ENCODE results near the gene BARX2.

BARX2 gene

GRCh38 chr11:129374081-129374992, 1.3 kb upstream of the BARX2 start:
- Histone ChIP-seq H2AK5ac (ENCODE audit: low read length, severe bottlenecking) (no peak overlapping the region), H2AFZ (ENCODE audit: low read depth, low read length) (no peak overlapping the region), H2BK5ac (ENCODE audit: low read depth, low read length, poor library complexity, severe bottlenecking) (no peak overlapping the region), H3K4me3 (ENCODE audit: insufficient read depth in 1 of 2, low read depth in 1 of 2, low read length in 2 of 2) (peak overlapping the region in 1 of 2 experiments; percentile 65), H3K14ac (ENCODE audit: low read length in 2 of 2) (no peak overlapping the region), H3K36me3 (ENCODE audit: control insufficient read depth in 1 of 2, insufficient read depth in 2 of 2, low read depth in 1 of 2, low read length in 2 of 2) (no peaks in the 10 kb centered on the region), H2BK120ac (ENCODE audit: low read depth, low read length) (no peak overlapping the region), H2BK15ac (ENCODE audit: low read depth, poor library complexity, severe bottlenecking) (no peak overlapping the region), H2BK12ac (ENCODE audit: low read length in 2 of 2) (no peak overlapping the region), H3K79me1 (replicated peaks; ENCODE audit: low read length, poor library complexity, severe bottlenecking) (no peaks in the 10 kb centered on the region), H3K4ac (ENCODE audit: low read depth in 1 of 2, low read length in 2 of 2) (no peak overlapping the region), H4K91ac (ENCODE audit: low read length) (no peak overlapping the region), H3K27ac (ENCODE audit: low read length, poor library complexity, severe bottlenecking) (no peak overlapping the region), H4K8ac (ENCODE audit: low read length) (no peak overlapping the region), H3K9ac (ENCODE audit: low read length) (no peak overlapping the region), H3K4me2 (ENCODE audit: low read length, poor library complexity, severe bottlenecking) (peak overlapping the region; percentile 71), H3K27me3 (ENCODE audit: control insufficient read depth in 1 of 2, insufficient read depth in 1 of 2, low read length in 2 of 2) (peaks cover 69 to 93% of the 10 kb centered on the region in 2 experiments), H3K4me1 (ENCODE audit: control insufficient read depth, insufficient read depth, low read depth, low read length) (peaks cover 24% of the 10 kb centered on the region), H3K9me3 (ENCODE audit: control insufficient read depth, low read length) (no peaks in the 10 kb centered on the region), H3K18ac (ENCODE audit: low read depth in 1 of 2, low read length in 2 of 2) (no peak overlapping the region), H3K23ac (ENCODE audit: low read length in 2 of 2) (peak overlapping the region in 1 of 2 experiments; percentile 70)
- WGBS, result 4% methylated on average over 55 of the region's 57 CpGs
- DNase-seq, result peak; percentile 11

DNA sequence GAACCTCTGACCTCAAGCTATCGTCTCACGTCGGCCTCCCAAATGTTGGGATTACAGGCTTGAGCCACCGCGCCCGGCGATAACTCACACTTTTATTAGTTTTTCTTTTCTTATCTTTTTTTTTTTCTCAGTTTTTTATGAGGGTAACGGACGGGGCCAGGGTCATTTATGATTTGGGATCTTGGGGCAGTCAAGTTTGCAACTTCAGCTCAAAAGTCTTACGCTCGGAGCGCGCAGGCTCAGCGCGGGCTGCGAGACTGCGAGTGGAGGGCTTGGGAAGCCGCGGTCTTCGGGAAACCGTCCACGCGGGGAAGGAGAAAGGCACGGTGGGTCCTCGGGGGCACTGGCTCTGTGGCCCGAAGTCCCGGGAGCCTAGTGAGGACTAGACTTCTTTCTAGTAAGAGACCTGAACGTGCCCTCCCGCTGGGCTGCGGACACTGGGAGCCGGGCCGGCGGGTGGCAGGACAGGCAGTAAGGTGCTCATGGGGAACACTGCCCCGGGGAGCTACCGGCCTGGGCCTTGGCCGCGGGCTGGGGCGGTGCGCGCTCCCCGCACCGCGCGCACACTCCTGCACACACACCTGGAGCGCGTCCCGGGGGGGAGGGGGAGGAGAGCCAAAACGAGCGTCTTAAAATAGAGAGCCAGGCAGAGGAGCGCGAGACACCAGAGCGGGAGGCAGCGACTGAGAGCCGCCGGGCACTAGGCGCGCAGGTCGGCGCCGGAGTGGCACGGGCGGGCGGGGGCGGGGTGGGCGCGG, 476 bp upstream of the BARX2 start:
- Histone ChIP-seq H2BK12ac (ENCODE audit: low read length in 2 of 2) (no peak overlapping the region), H3K36me3 (ENCODE audit: control insufficient read depth in 1 of 2, insufficient read depth in 2 of 2, low read depth in 1 of 2, low read length in 2 of 2) (no peaks in the 10 kb centered on the region), H2BK5ac (ENCODE audit: low read depth, low read length, poor library complexity, severe bottlenecking) (no peak overlapping the region), H3K4ac (ENCODE audit: low read depth in 1 of 2, low read length in 2 of 2) (no peak overlapping the region), H3K9ac (ENCODE audit: low read length) (no peak overlapping the region), H3K9me3 (ENCODE audit: control insufficient read depth, low read length) (no peaks in the 10 kb centered on the region), H3K18ac (ENCODE audit: low read depth in 1 of 2, low read length in 2 of 2) (no peak overlapping the region), H3K79me1 (replicated peaks; ENCODE audit: low read length, poor library complexity, severe bottlenecking) (no peaks in the 10 kb centered on the region), H3K4me2 (ENCODE audit: low read length, poor library complexity, severe bottlenecking) (peak overlapping the region; percentile 75), H2AK5ac (ENCODE audit: low read length, severe bottlenecking) (no peak overlapping the region), H4K91ac (ENCODE audit: low read length) (no peak overlapping the region), H3K27me3 (ENCODE audit: control insufficient read depth in 1 of 2, insufficient read depth in 1 of 2, low read length in 2 of 2) (peaks cover 68 to 93% of the 10 kb centered on the region in 2 experiments), H2BK15ac (ENCODE audit: low read depth, poor library complexity, severe bottlenecking) (no peak overlapping the region), H3K23ac (ENCODE audit: low read length in 2 of 2) (peak overlapping the region in 1 of 2 experiments; percentile 37), H2BK120ac (ENCODE audit: low read depth, low read length) (no peak overlapping the region), H3K27ac (ENCODE audit: low read length, poor library complexity, severe bottlenecking) (no peak overlapping the region), H4K8ac (ENCODE audit: low read length) (no peak overlapping the region), H3K14ac (ENCODE audit: low read length in 2 of 2) (no peak overlapping the region), H3K4me1 (ENCODE audit: control insufficient read depth, insufficient read depth, low read depth, low read length) (peaks cover 24% of the 10 kb centered on the region), H2AFZ (ENCODE audit: low read depth, low read length) (no peak overlapping the region), H3K4me3 (ENCODE audit: insufficient read depth in 1 of 2, low read depth in 1 of 2, low read length in 2 of 2) (peak overlapping the region in 1 of 2 experiments; percentile 29)
- peak; percentile 15 for DNase-seq
- WGBS, result 7% methylated on average over 42 of the region's 66 CpGs

DNA sequence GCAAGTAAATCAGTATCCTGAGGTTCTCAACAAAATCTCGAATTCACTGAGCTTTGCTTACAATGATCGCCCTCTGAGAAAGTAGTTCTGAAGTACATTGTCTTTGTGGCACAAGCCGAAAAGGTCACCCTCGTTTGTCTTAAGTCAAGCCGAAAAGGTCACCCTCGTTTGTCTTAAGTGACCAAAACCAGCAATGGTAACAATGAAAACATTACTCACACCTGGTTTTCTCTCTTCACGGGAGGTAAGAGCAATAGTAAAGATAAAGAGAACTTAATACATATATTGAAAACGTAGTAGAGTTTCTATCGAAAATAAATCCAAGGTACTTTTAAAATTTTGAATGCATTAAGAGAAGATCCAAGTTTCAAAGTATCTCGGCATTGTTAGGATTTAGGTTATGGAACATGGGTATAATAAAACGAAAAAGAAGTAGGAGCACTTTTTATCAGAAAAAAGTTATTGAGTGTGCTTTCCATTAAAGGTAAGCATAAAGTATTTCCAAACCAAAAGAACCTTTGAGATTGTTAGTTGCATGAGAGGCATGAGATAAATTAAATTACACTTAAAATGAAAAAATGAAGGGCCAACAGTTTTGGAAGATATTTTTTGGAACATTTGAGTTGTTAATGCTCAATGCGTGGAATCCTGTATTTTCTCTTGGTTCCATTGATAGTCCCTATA, 1.2 kb downstream of the BARX2 start:
- WGBS, result 78% methylated on average over 9 of the region's 12 CpGs
- no peak overlapping the region for H3K23ac ChIP-seq (ENCODE audit: low read length in 2 of 2)
- H3K4me1 ChIP-seq (ENCODE audit: control insufficient read depth, insufficient read depth, low read depth, low read length), result peaks cover 24% of the 10 kb centered on the region
- no peaks in the 10 kb centered on the region for H3K9me3 ChIP-seq (ENCODE audit: control insufficient read depth, low read length)
- no peak overlapping the region for H2BK12ac ChIP-seq (ENCODE audit: low read length in 2 of 2)
- no peak overlapping the region for H4K8ac ChIP-seq (ENCODE audit: low read length)
- H3K18ac ChIP-seq (ENCODE audit: low read depth in 1 of 2, low read length in 2 of 2), result no peak overlapping the region
- peaks cover 58 to 82% of the 10 kb centered on the region in 2 experiments for H3K27me3 ChIP-seq (ENCODE audit: control insufficient read depth in 1 of 2, insufficient read depth in 1 of 2, low read length in 2 of 2)
- DNase-seq, result no peak
- no peak overlapping the region for H3K4me3 ChIP-seq (ENCODE audit: insufficient read depth in 1 of 2, low read depth in 1 of 2, low read length in 2 of 2)
- no peak overlapping the region for H3K4me2 ChIP-seq (ENCODE audit: low read length, poor library complexity, severe bottlenecking)
- no peak overlapping the region for H3K27ac ChIP-seq (ENCODE audit: low read length, poor library complexity, severe bottlenecking)
- H3K36me3 ChIP-seq (ENCODE audit: control insufficient read depth in 1 of 2, insufficient read depth in 2 of 2, low read depth in 1 of 2, low read length in 2 of 2), result no peaks in the 10 kb centered on the region
- no peak overlapping the region for H3K14ac ChIP-seq (ENCODE audit: low read length in 2 of 2)
- H2BK15ac ChIP-seq (ENCODE audit: low read depth, poor library complexity, severe bottlenecking), result no peak overlapping the region
- H2AFZ ChIP-seq (ENCODE audit: low read depth, low read length), result no peak overlapping the region
- H3K4ac ChIP-seq (ENCODE audit: low read depth in 1 of 2, low read length in 2 of 2), result no peak overlapping the region
- H2BK5ac ChIP-seq (ENCODE audit: low read depth, low read length, poor library complexity, severe bottlenecking), result no peak overlapping the region
- H3K79me1 ChIP-seq (replicated peaks; ENCODE audit: low read length, poor library complexity, severe bottlenecking), result no peaks in the 10 kb centered on the region
- no peak overlapping the region for H3K9ac ChIP-seq (ENCODE audit: low read length)
- no peak overlapping the region for H4K91ac ChIP-seq (ENCODE audit: low read length)
- no peak overlapping the region for H2BK120ac ChIP-seq (ENCODE audit: low read depth, low read length)
- no peak overlapping the region for H2AK5ac ChIP-seq (ENCODE audit: low read length, severe bottlenecking)

All from mesenchymal stem cell (in vitro differentiated cells and primary cell).